ENCODE data around the gene KRT77.
"Not testable (repeated sequence)": the region's sequence is repeated elsewhere in the genome, so short reads cannot be mapped to it uniquely, and the experiment has no call there.

The KRT77 gene

GRCh38 chr12:52703424-52703823 is at the start of gene KRT77:
Gene KRT77, minus strand, starts transcription at chr12:52703524. Its CDS starts 90 bp downstream, at chr12:52703434.
- no peak for TF ChIP-seq CTCF (IDR thresholded peaks at IDR 0.05; ENCODE audit: extremely low read depth, missing control alignments)
- no peak for DNase-seq (ENCODE audit: low spot score)

- no peak for DNase-seq (ENCODE audit: low spot score)
- TF ChIP-seq CTCF (IDR thresholded peaks at IDR 0.05; ENCODE audit: extremely low read depth, missing control alignments): no peak
Observed at GRCh38 chr12:52752516-52752915, 49.2 kb upstream of the KRT77 start.

GRCh38 chr12:52751795-52752194 is 48.5 kb upstream of the KRT77 start:
- no peak for DNase-seq (ENCODE audit: low spot score)
- TF ChIP-seq CTCF (IDR thresholded peaks at IDR 0.05; ENCODE audit: extremely low read depth, missing control alignments): no peak

GRCh38 chr12:52750532-52750931 is 47.2 kb upstream of the KRT77 start:
- DNase-seq (ENCODE audit: low spot score): not testable (repeated sequence)

GRCh38 chr12:52749827-52750226 is 46.5 kb upstream of the KRT77 start:
- no peak for TF ChIP-seq CTCF (IDR thresholded peaks at IDR 0.05; ENCODE audit: extremely low read depth, missing control alignments)
- DNase-seq (ENCODE audit: low spot score): no peak

GRCh38 chr12:52748578-52748977 is 45.3 kb upstream of the KRT77 start:
- DNase-seq (ENCODE audit: low spot score): no peak
- no peak for TF ChIP-seq CTCF (IDR thresholded peaks at IDR 0.05; ENCODE audit: extremely low read depth, missing control alignments)

GRCh38 chr12:52745554-52745953 is 42.2 kb upstream of the KRT77 start:
- no peak for TF ChIP-seq CTCF (IDR thresholded peaks at IDR 0.05; ENCODE audit: extremely low read depth, missing control alignments)
- no peak for DNase-seq (ENCODE audit: low spot score)

GRCh38 chr12:52744493-52745156 is 41.3 kb upstream of the KRT77 start:
- no peak for DNase-seq (ENCODE audit: low spot score)
- no peak for TF ChIP-seq CTCF (IDR thresholded peaks at IDR 0.05; ENCODE audit: extremely low read depth, missing control alignments)

All from GM20000 (cell line).